ENCODE measurements around the gene MRPS35.

Gene MRPS35

GRCh38 chr12:27779416-27779919 is 68.8 kb downstream of the MRPS35 start:
- DNase-seq: peak; percentile 99

GRCh38 chr12:27779920-27780611 is 69.4 kb downstream of the MRPS35 start, which contains the start of the genes KLHL42 and MANSC4:
Gene KLHL42, plus strand, starts transcription at chr12:27780233. Its CDS starts 98 bp downstream, at chr12:27780331.
Gene MANSC4, minus strand, starts transcription at chr12:27780236. Its CDS starts 8,960 bp downstream, at chr12:27771276.
- peak; percentile 100 for DNase-seq

- DNase-seq: peak; percentile 98
Measured at GRCh38 chr12:27780612-27781408, 70.2 kb downstream of the MRPS35 start.

- peak; percentile 47 for DNase-seq
Measured at GRCh38 chr12:27781680-27782079, 71.0 kb downstream of the MRPS35 start.

GRCh38 chr12:27782481-27782880 is 71.8 kb downstream of the MRPS35 start:
- DNase-seq: peak; percentile 35

- no peak for DNase-seq
Measured at GRCh38 chr12:27785882-27786570, 75.4 kb downstream of the MRPS35 start.

- no peak for DNase-seq
Measured at GRCh38 chr12:27787559-27787958, 76.9 kb downstream of the MRPS35 start.

- DNase-seq: no peak
Measured at GRCh38 chr12:27790179-27790578, 79.5 kb downstream of the MRPS35 start.

- DNase-seq: no peak
Measured at GRCh38 chr12:27794818-27795584, 84.4 kb downstream of the MRPS35 start.

GRCh38 chr12:27796128-27796527 is 85.5 kb downstream of the MRPS35 start:
- no peak for DNase-seq

- no peak for DNase-seq
Measured at GRCh38 chr12:27797301-27798025, 86.8 kb downstream of the MRPS35 start.

- no peak for DNase-seq
Measured at GRCh38 chr12:27800819-27801218, 90.2 kb downstream of the MRPS35 start.

GRCh38 chr12:27801630-27802029 is 91.0 kb downstream of the MRPS35 start:
- DNase-seq: no peak

GRCh38 chr12:27802511-27802910 is 91.9 kb downstream of the MRPS35 start:
- no peak for DNase-seq

GRCh38 chr12:27802936-27803335 is 92.3 kb downstream of the MRPS35 start:
- DNase-seq: no peak

GRCh38 chr12:27805238-27805637 is 94.6 kb downstream of the MRPS35 start:
- no peak for DNase-seq

Measured in NCI-H2171 (cell line).